CD4-positive, alpha-beta T cell treated with Interleukin-15 for 4 hours (primary cell): ENCODE measurements around the gene GLG1.
"Not testable (repeated sequence)": the region's sequence is repeated elsewhere in the genome, so short reads cannot be mapped to it uniquely, and the experiment has no call there.

ENCODE experiments used
- DNase-seq: peaks from one replicate; pipeline ENCODE4 v3.0.0-alpha.2; 2020; ENCODE audit warnings: low spot score

GLG1 gene

GRCh38 chr16:74537746-74538145 lies 69.2 kb downstream of the GLG1 start:
- DNase-seq: not testable (repeated sequence)

- DNase-seq: not testable (repeated sequence)
These were observed 72.3 kb downstream of the GLG1 start for GRCh38 chr16:74534650-74535049.

GRCh38 chr16:74524926-74525325 lies 82.0 kb downstream of the GLG1 start:
- DNase-seq: no peak

GRCh38 chr16:74524117-74524516 lies 82.8 kb downstream of the GLG1 start:
- no peak for DNase-seq

GRCh38 chr16:74523706-74524105 lies 83.2 kb downstream of the GLG1 start:
- not testable (repeated sequence) for DNase-seq

GRCh38 chr16:74522160-74522559 lies 84.8 kb downstream of the GLG1 start:
- DNase-seq: no peak

- DNase-seq: no peak
These were observed 85.2 kb downstream of the GLG1 start for GRCh38 chr16:74521691-74522090.

GRCh38 chr16:74518934-74519333 lies 88.0 kb downstream of the GLG1 start:
- DNase-seq: not testable (repeated sequence)

- DNase-seq: no peak
These were observed 95.0 kb downstream of the GLG1 start for GRCh38 chr16:74511961-74512360.

GRCh38 chr16:74505011-74505410 lies 101.9 kb downstream of the GLG1 start:
- DNase-seq: no peak

GRCh38 chr16:74503412-74503811 lies 103.5 kb downstream of the GLG1 start:
- no peak for DNase-seq

GRCh38 chr16:74501484-74502478 lies 105.1 kb downstream of the GLG1 start:
- DNase-seq: no peak

GRCh38 chr16:74500907-74501306 lies 106.0 kb downstream of the GLG1 start:
- DNase-seq: no peak

GRCh38 chr16:74499114-74499513 lies 107.8 kb downstream of the GLG1 start:
- no peak for DNase-seq

- DNase-seq: no peak
These were observed 109.2 kb downstream of the GLG1 start for GRCh38 chr16:74497761-74498160.

- no peak for DNase-seq
These were observed 110.9 kb downstream of the GLG1 start for GRCh38 chr16:74496054-74496453.

- DNase-seq: no peak
These were observed 113.9 kb downstream of the GLG1 start for GRCh38 chr16:74492976-74493375.

GRCh38 chr16:74487634-74488495 lies 119.0 kb downstream of the GLG1 start:
- DNase-seq: no peak

GRCh38 chr16:74485916-74486315 lies 121.0 kb downstream of the GLG1 start:
- no peak for DNase-seq

GRCh38 chr16:74480150-74481029 lies 126.5 kb downstream of the GLG1 start:
- no peak for DNase-seq

GRCh38 chr16:74477226-74477625 lies 129.7 kb downstream of the GLG1 start:
- no peak for DNase-seq

GRCh38 chr16:74474416-74474815 lies 132.5 kb downstream of the GLG1 start:
- DNase-seq: no peak
